Neural progenitor cell (in vitro differentiated cells): ENCODE data around the gene CLIC6.

ENCODE experiments used
- EZH2 ChIP-seq: fragments of 200-600 bp; sonication (generic); IDR thresholded peaks from 2 replicates; pipeline ENCODE4 v1.6.1; 2017; ENCODE audit warnings: antibody characterized with exemption, mild to moderate bottlenecking, moderate library complexity
- EZH2phosphoT487 ChIP-seq: fragments of 200-600 bp; sonication (generic); IDR thresholded peaks from 2 replicates; pipeline ENCODE4 v1.6.1; 2017; ENCODE audit warnings: antibody characterized with exemption
- TF ChIP-seq, protein P1 (sequence below): fragments of 200-600 bp; sonication (generic); IDR thresholded peaks from 2 replicates; pipeline ENCODE4 v1.5.1; 2017; ENCODE audit warnings: antibody characterized with exemption, mild to moderate bottlenecking

DNA sequence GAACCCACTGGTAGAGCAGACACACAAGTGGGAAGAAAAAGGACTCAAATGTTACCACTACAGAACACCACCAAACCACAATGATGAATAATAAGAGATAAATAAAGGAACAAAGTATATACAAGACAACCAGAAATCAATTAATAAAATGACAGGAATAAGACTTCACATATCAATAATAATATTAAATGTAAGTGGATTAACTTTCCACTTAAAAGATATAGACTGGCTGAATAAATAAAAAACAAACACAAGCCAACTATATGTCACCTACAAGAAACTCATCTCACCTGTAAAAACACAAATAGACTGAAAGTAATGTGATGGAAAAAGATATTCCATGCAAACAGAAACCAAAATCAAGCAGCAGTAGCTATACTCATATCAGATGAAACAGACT, 6.9 kb upstream of the CLIC6 start:
- TF ChIP-seq, protein P1, sequence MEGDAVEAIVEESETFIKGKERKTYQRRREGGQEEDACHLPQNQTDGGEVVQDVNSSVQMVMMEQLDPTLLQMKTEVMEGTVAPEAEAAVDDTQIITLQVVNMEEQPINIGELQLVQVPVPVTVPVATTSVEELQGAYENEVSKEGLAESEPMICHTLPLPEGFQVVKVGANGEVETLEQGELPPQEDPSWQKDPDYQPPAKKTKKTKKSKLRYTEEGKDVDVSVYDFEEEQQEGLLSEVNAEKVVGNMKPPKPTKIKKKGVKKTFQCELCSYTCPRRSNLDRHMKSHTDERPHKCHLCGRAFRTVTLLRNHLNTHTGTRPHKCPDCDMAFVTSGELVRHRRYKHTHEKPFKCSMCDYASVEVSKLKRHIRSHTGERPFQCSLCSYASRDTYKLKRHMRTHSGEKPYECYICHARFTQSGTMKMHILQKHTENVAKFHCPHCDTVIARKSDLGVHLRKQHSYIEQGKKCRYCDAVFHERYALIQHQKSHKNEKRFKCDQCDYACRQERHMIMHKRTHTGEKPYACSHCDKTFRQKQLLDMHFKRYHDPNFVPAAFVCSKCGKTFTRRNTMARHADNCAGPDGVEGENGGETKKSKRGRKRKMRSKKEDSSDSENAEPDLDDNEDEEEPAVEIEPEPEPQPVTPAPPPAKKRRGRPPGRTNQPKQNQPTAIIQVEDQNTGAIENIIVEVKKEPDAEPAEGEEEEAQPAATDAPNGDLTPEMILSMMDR, result no peak
- TF ChIP-seq EZH2 (no peak), EZH2phosphoT487 (no peak)
